Thoracic aorta (tissue), 2 donors: ENCODE results near the gene PPP3CB. TPM values are rescaled to one million over a fixed set of nuclear protein-coding genes. Genes with fewer than 3 reads are reported as not detected.

Experiments
- ATAC-seq: fragments of 150-250 bp; one replicate; pipeline ENCODE4 v1.8.0; 2017; ENCODE audit warnings: low read depth; ENCODE audit not compliant: insufficient number of reproducible peaks, low FRiP score
- DNase-seq: peaks from one replicate; pipeline ENCODE4 v3.0.0-alpha.2; 2020; ENCODE audit warnings: low spot score
- H3K27ac ChIP-seq, 2 donors: fragments of 200-600 bp; sonication (generic); 1 replicate in 1 of 2; 2 replicates in 1 of 2; pipeline ENCODE4 v1.5.1; 2016; ENCODE audit warnings: mild to moderate bottlenecking in 2 of 2, moderate library complexity in 2 of 2
- H3K27me3 ChIP-seq: fragments of 200-600 bp; sonication (generic); replicated peaks from 2 replicates; pipeline ENCODE4 v1.6.0; 2016; ENCODE audit warnings: mild to moderate bottlenecking; ENCODE audit not compliant: insufficient read depth
- H3K36me3 ChIP-seq: fragments of 200-600 bp; sonication (generic); one replicate; pipeline ENCODE4 v1.5.1; 2016
- H3K4me1 ChIP-seq, 2 donors: fragments of 200-600 bp; sonication (generic); 1 replicate in 1 of 2; 2 replicates in 1 of 2; pipeline versions ENCODE4 v1.5.1 to v1.6.0; 2016; ENCODE audit warnings: low read depth in 2 of 2, mild to moderate bottlenecking in 1 of 2; ENCODE audit not compliant: control insufficient read depth in 1 of 2
- H3K4me3 ChIP-seq: fragments of 200-600 bp; sonication (generic); 2 replicates; pipeline ENCODE4 v1.5.1; 2016; ENCODE audit warnings: mild to moderate bottlenecking
- H3K9me3 ChIP-seq: fragments of 200-600 bp; sonication (generic); 2 replicates; pipeline ENCODE4 v1.5.1; 2016
- total RNA-seq, 2 donors: library from RNA; depleted of rRNA; stranded (reverse); fragments of >200 nt; gene quantifications; one replicate each; pipeline versions ENCODE4 v1.1.0 to v1.2.3, GENCODE V29; 2016
- TF ChIP-seq, protein P1 (sequence below): fragments of 200-600 bp; sonication (generic); IDR thresholded peaks from one replicate; pipeline ENCODE4 v1.5.1; 2019; ENCODE audit warnings: antibody characterized with exemption

Gene PPP3CB
- total RNA-seq, 2 donors from 2014 or later: 39.4 to 80.6 TPM

DNA sequence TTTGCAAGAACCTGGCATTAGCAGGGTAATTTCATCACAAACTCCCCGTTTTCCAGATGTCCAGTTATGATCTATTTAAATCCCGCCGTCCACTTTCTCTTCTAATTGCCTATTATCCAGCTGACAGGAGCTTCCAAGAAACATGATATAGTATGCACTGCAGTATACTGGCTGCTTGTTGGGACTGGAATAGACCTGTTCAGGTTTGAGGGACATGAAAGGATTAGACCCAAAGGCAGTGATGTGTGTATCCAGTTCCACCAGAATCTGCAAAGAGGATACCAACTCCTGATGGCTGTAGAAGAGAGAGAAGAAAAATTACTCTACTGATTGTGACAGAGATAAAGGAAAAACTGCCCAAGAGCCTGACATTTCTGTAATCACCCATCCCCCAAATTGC is 71.3 kb downstream of the PPP3CB start:
- DNase-seq: no peak
- no peaks in the 10 kb centered on the region for H3K9me3 ChIP-seq
- no peak for ATAC-seq
- TF ChIP-seq, protein P1, sequence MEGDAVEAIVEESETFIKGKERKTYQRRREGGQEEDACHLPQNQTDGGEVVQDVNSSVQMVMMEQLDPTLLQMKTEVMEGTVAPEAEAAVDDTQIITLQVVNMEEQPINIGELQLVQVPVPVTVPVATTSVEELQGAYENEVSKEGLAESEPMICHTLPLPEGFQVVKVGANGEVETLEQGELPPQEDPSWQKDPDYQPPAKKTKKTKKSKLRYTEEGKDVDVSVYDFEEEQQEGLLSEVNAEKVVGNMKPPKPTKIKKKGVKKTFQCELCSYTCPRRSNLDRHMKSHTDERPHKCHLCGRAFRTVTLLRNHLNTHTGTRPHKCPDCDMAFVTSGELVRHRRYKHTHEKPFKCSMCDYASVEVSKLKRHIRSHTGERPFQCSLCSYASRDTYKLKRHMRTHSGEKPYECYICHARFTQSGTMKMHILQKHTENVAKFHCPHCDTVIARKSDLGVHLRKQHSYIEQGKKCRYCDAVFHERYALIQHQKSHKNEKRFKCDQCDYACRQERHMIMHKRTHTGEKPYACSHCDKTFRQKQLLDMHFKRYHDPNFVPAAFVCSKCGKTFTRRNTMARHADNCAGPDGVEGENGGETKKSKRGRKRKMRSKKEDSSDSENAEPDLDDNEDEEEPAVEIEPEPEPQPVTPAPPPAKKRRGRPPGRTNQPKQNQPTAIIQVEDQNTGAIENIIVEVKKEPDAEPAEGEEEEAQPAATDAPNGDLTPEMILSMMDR: no peak
- H3K27ac ChIP-seq: no peak overlapping the region
- peaks cover 27% of the 10 kb centered on the region for H3K36me3 ChIP-seq
- H3K4me3 ChIP-seq: no peak overlapping the region
- H3K27me3 ChIP-seq: no peaks in the 10 kb centered on the region
- H3K4me1 ChIP-seq: no peaks in the 10 kb centered on the region

DNA sequence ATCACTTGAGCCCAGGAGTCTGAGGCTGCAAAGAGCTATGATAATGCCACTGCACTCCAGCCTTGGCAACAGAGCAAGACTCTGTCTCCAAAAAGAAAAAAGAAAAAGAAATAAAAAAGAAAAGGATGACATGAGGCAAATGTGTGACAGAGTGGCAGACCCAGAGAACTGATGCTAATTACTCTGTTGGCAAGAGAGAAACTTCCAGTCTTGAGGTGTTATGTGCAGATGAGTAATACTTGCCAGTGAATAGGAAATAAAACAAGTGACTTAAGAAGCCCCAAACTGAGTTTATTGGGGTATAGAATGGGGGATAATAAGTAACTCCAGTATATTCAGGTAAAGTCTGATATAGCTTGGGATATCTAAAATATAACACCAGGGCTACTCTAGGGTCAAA is 72.5 kb downstream of the PPP3CB start:
- H3K9me3 ChIP-seq: no peaks in the 10 kb centered on the region
- DNase-seq (no peak), ATAC-seq (no peak)
- H3K27me3 ChIP-seq: no peaks in the 10 kb centered on the region
- peaks cover 27% of the 10 kb centered on the region for H3K36me3 ChIP-seq
- no peaks in the 10 kb centered on the region for H3K4me1 ChIP-seq
- TF ChIP-seq, protein P1: no peak
- no peak overlapping the region for H3K27ac ChIP-seq
- H3K4me3 ChIP-seq: no peak overlapping the region

DNA sequence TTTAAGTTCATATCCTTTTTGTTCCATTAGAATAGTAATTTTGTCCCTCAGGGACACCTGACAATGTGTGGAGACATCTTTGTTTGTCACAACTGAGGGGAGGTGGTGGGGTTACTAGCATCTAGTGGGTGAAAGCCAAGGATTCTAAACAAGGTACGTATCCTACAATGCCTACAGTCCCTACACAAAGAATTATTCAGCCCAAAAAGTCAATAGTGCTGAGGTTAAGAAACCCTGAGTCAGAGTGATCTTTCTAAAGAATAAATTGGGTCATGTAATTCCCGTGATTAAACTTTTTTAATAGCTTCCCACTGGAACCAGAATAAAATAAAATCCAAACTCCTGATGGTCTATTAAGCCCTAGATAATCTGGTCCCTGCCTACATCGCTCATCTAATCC is 79.3 kb downstream of the PPP3CB start:
- H3K4me1 ChIP-seq: peaks cover 5 to 21% of the 10 kb centered on the region in 2 donors
- H3K27ac ChIP-seq: no peak overlapping the region
- no peak overlapping the region for H3K4me3 ChIP-seq
- ATAC-seq (no peak), DNase-seq (no peak)
- H3K9me3 ChIP-seq: no peaks in the 10 kb centered on the region
- H3K36me3 ChIP-seq: no peaks in the 10 kb centered on the region
- TF ChIP-seq, protein P1: no peak
- H3K27me3 ChIP-seq: no peaks in the 10 kb centered on the region

DNA sequence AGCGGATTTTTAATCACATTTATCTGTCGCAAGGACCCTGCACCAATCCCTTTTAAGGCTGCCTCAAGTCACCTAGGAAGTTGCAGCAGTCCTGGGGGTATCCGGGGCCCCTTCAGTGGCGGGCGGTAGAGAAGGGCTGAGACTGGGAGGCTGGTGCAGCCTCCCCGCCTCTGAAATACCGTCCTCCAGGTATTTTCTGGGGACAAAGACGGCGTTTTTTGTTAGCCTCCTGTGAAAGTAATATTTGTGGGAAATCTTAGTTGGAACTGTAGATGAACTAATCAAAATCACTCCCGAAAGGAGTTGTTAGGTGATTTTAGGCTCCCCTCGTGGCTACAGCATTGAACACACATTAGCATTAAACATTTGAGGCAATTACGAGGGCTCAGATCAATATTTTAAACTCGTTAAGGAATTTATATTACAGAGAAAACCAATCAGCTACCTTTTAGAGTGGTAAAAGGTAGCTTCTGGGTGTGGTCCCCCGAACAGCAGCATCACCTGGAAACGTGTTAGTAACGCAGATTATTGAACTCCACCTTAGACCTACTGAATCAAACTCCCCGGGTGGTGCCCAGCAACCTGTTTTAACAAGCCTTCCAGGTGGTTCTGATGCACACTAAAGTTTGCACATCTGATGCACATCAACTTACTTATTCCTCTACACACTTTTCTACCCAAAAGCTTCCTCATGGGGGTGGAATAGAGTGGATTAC is 81.4 kb downstream of the PPP3CB start:
- DNase-seq (no peak), ATAC-seq (peak; percentile 21)
- TF ChIP-seq, protein P1: peak; percentile 6
- Histone ChIP-seq H3K4me3 (peak overlapping the region; percentile 86), H3K9me3 (no peaks in the 10 kb centered on the region), H3K36me3 (no peaks in the 10 kb centered on the region), H3K4me1 (peaks cover 5 to 32% of the 10 kb centered on the region in 2 donors), H3K27ac (peak overlapping the region; percentile 96 to 97), H3K27me3 (no peaks in the 10 kb centered on the region)

DNA sequence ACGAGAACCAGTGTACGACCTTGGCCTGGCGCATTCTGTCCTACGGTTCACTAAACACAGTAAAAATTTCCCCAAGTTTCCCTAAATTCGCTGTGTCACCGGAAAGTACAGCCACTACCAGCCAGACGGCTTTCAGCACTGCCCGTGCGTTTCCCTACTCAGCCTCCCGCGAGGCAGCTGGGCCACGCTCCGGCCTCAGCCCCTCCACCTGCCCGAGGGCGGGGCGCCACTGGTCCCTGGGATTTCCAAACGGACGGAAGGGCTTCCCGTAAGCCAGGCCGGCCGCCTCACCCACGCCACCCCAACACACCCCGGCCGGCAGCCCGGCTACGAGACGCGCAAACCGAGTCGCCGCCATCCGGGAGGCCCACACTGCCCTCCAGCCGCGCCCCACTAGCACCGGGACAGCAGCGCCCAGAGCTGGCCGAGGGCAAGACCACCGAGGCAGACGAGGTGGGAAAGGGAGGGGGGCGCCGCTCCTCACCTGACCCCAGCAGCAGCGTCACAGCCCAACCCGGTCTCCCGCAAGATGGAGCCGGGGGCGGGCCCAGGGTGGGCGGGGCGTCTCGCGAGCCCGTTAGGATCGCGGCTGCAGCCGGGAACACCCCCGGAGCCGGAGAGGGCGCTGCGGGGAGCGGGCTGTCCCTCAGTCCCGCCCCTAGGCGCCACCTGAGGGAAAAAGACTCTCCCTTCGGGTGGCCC is 82.1 kb downstream of the PPP3CB start, which contains the start of gene ANXA7:
ANXA7 (minus strand) TSS at position 531 of the 702 bp plus-strand sequence. CDS start 13,202 bp downstream, outside the sequence.
- Histone ChIP-seq H3K4me3 (peak within 1 kb of the TSS; percentile 86), H3K36me3 (no peaks in the 10 kb centered on the region), H3K27me3 (no peaks in the 10 kb centered on the region), H3K4me1 (peaks cover 5 to 32% of the 10 kb centered on the region in 2 donors), H3K27ac (peak within 1 kb of the TSS; percentile 96 to 97), H3K9me3 (no peaks in the 10 kb centered on the region)
- ATAC-seq: peak; percentile 90
- peak; percentile 66 for DNase-seq
- TF ChIP-seq, protein P1: peak; percentile 32
